ENCODE data around the gene DNAH9. TPM values are rescaled to one million over a fixed set of nuclear protein-coding genes. Genes with fewer than 3 reads are reported as not detected.

The DNAH9 gene
- 1 to 10 TPM in 1 of 4 donors, under 1 TPM in 2, not detected in 1; 0.41 to 1.9 (median 0.79) TPM for total RNA-seq

GRCh38 chr17:11598274-11599221 is at the start of gene DNAH9:
Gene DNAH9, plus strand, starts transcription at chr17:11598470. Its CDS starts 29 bp downstream, at chr17:11598499.
- no peaks in the 10 kb centered on the region for H3K9me3 ChIP-seq

GRCh38 chr17:11550431-11550830 is 47.8 kb upstream of the DNAH9 start:
- intact Hi-C loops (cut with DNase I; ENCODE audit: low total_unique reads): no loop called here
- no peak for TF ChIP-seq EP300 (IDR thresholded peaks at IDR 0.05; ENCODE audit: low read depth)
- no peak for TF ChIP-seq CTCF (IDR thresholded peaks at IDR 0.05)
- no peak for TF ChIP-seq POLR2A (IDR thresholded peaks at IDR 0.05)
- TF ChIP-seq POLR2AphosphoS5 (IDR thresholded peaks at IDR 0.05): no peak

More at GRCh38 chr17:11598274-11599221, at the start of gene DNAH9:
- Histone ChIP-seq H3K4me1 (peaks cover 0 to 13% (median 0%) of the 10 kb centered on the region in 4 donors), H3K36me3 (no peaks in the 10 kb centered on the region), H3K27me3 (peaks cover 2% of the 10 kb centered on the region), H3K27ac (peak within 1 kb of the TSS; percentile 81 to 90 (median 82)), H3K4me3 (peak within 1 kb of the TSS; percentile 54 to 72 (median 64))
- in situ Hi-C loops (cut with MboI; ENCODE audit: low pct_ligation_motif_present in 1 of 4, low pct_unique_long_range_greater_than_20kb in 1 of 4, low sequenced_read_pairs in 3 of 4): no loop called here
- WGBS, 2 donors (ENCODE audit: low coverage in 1 of 2): 5 to 13% methylated on average over 8 to 64 of the region's 84 CpGs
- intact Hi-C loops (cut with DNase I; ENCODE audit: low total_unique reads): no loop called here
- peak; percentile 96 for DNase-seq
- TF ChIP-seq POLR2AphosphoS5 (IDR thresholded peaks at IDR 0.05): peak in 2 of 3 donors; percentile 12 to 29
- TF ChIP-seq POLR2A (IDR thresholded peaks at IDR 0.05): peak; percentile 11
- no peak for TF ChIP-seq EP300 (IDR thresholded peaks at IDR 0.05; ENCODE audit: low read depth)

GRCh38 chr17:11551442-11551841 is 46.8 kb upstream of the DNAH9 start:
- H3K4me3 ChIP-seq: no peak overlapping the region
- WGBS, 2 donors (ENCODE audit: low coverage in 1 of 2): 66 to 93% methylated on average over 3 to 6 of the region's 6 CpGs
- no peaks in the 10 kb centered on the region for H3K36me3 ChIP-seq
- in situ Hi-C loops (cut with MboI; ENCODE audit: low pct_ligation_motif_present in 1 of 4, low pct_unique_long_range_greater_than_20kb in 1 of 4, low sequenced_read_pairs in 3 of 4): loop anchor here in 1 of 4 donors (10.0 kb wide), 1 partner anchor 63 kb away; no protein-coding TSS in a partner anchor
- no peak overlapping the region for H3K27ac ChIP-seq
- no peak for DNase-seq
- no peaks in the 10 kb centered on the region for H3K27me3 ChIP-seq
- H3K9me3 ChIP-seq: no peaks in the 10 kb centered on the region
- no peak for TF ChIP-seq POLR2AphosphoS5 (IDR thresholded peaks at IDR 0.05)
- TF ChIP-seq CTCF (IDR thresholded peaks at IDR 0.05): no peak
- TF ChIP-seq POLR2A (IDR thresholded peaks at IDR 0.05): no peak
- TF ChIP-seq EP300 (IDR thresholded peaks at IDR 0.05; ENCODE audit: low read depth): no peak
- intact Hi-C loops (cut with DNase I; ENCODE audit: low total_unique reads): no loop called here
- H3K4me1 ChIP-seq: no peaks in the 10 kb centered on the region

More at GRCh38 chr17:11550431-11550830, 47.8 kb upstream of the DNAH9 start:
- 80 to 83% methylated on average over 2 of the region's 2 CpGs for WGBS, 2 donors (ENCODE audit: low coverage in 1 of 2)
- Histone ChIP-seq H3K4me1 (no peaks in the 10 kb centered on the region), H3K27me3 (no peaks in the 10 kb centered on the region), H3K36me3 (no peaks in the 10 kb centered on the region), H3K4me3 (no peak overlapping the region), H3K27ac (no peak overlapping the region), H3K9me3 (no peaks in the 10 kb centered on the region)
- in situ Hi-C loops (cut with MboI; ENCODE audit: low pct_ligation_motif_present in 1 of 4, low pct_unique_long_range_greater_than_20kb in 1 of 4, low sequenced_read_pairs in 3 of 4): loop anchor here in 1 of 4 donors (10.0 kb wide), 1 partner anchor 64 kb away; no protein-coding TSS in a partner anchor
- DNase-seq: no peak

GRCh38 chr17:11553135-11553534 is 45.1 kb upstream of the DNAH9 start:
- TF ChIP-seq EP300 (IDR thresholded peaks at IDR 0.05; ENCODE audit: low read depth) (no peak), POLR2A (IDR thresholded peaks at IDR 0.05) (no peak), CTCF (IDR thresholded peaks at IDR 0.05) (no peak), POLR2AphosphoS5 (IDR thresholded peaks at IDR 0.05) (no peak)
- Histone ChIP-seq H3K27me3 (no peaks in the 10 kb centered on the region), H3K4me3 (no peak overlapping the region), H3K27ac (no peak overlapping the region), H3K9me3 (no peaks in the 10 kb centered on the region), H3K4me1 (no peaks in the 10 kb centered on the region), H3K36me3 (no peaks in the 10 kb centered on the region)
- DNase-seq: no peak
- 58% methylated on average over 1 of the region's 1 CpG; no CpG with 5 or more reads in 1 of the 2 donors for WGBS, 2 donors (ENCODE audit: low coverage in 1 of 2)
- intact Hi-C loops (cut with DNase I; ENCODE audit: low total_unique reads) (no loop called here), in situ Hi-C loops (cut with MboI; ENCODE audit: low pct_ligation_motif_present in 1 of 4, low pct_unique_long_range_greater_than_20kb in 1 of 4, low sequenced_read_pairs in 3 of 4) (loop anchor here in 1 of 4 donors (10.0 kb wide), 1 partner anchor 62 kb away; no protein-coding TSS in a partner anchor)
